Brain pericyte (primary cell): ENCODE measurements around the gene KLHDC10.
"Not testable (repeated sequence)": the region's sequence is repeated elsewhere in the genome, so short reads cannot be mapped to it uniquely, and the experiment has no call there.

ENCODE experiments used
- DNase-seq: peaks from one replicate; pipeline ENCODE4 v3.0.0-alpha.2; 2012; ENCODE audit warnings: low read depth, low spot score

Gene KLHDC10

DNA sequence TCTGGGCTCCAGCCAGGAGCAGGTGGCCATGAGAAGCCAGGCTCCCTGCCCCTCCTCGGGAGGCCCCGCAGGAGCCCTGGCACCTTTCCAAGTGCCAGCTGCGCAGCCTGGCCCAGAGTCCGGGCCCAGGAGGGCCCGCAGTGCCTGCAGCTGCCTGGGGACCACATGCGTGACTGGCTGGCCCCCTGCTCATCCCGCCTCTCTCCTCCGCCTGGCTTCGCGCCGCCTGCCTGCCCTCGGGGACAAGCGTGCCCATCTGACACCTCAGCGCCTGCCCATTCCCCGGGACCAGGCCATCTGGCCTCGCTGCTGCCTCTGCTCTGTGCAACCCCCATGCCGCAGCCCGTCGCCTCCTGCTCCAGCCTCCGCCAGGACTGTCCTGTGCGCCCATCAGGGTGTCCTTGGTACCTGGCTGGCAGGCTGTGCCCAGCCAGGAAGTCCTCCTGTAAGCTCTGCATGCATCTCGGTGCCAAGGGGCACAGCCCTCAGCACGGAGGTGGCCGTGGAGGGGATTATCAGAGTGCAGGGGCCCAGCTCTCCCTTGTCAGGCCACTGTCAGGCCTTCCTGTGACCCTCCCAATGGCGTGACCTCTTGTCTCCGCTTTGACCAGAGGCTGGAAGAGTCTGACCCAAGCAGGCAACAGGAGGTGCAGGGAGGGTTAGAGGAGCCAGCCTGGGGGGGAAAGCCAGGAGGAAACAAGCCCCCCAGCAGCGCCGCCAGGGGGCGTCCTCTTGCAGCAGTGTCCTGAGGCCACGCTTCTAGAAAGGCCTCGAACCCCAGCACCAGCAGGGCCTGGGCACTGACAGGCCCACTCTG is 84.4 kb downstream of the KLHDC10 start:
- DNase-seq: no peak

DNA sequence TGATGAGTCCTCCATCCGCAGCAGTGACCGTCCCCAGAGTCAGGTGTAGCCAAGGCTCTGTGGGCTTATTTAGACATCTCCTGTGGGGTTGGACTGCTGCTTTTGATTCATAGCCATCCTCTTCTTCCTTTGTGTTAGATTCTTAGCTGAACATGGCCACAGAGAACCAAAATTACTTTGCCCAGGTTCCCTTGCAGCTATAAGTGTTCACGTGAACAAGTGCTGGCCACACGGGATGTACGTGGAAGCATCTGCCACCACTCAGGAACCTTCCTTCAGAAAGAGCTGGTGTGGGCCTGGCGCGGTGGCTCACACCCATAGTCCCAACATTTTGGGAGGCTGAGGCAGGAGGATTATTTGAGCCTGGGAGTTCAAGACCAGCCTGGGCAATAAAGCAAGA is 85.8 kb downstream of the KLHDC10 start:
- DNase-seq: no peak

DNA sequence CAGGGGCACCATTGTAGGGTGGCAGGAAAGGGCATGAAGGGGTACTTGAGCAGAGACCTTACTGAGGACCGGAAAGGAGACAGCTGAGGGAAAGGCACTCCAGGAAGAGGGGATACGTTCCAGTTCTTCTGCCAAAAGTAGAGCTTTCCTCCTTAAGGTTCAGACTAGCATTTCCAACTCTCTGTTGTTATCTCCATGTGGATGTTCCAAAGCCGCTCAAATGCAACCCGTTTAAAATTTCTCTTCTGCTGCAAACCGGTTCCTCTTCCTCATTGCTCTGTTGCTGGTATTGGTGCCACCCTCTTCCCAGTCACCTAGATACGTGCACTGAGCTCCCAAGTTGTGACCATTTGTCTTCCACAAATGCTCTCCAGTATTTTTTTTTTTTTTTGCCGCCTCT is 87.4 kb downstream of the KLHDC10 start:
- no peak for DNase-seq

DNA sequence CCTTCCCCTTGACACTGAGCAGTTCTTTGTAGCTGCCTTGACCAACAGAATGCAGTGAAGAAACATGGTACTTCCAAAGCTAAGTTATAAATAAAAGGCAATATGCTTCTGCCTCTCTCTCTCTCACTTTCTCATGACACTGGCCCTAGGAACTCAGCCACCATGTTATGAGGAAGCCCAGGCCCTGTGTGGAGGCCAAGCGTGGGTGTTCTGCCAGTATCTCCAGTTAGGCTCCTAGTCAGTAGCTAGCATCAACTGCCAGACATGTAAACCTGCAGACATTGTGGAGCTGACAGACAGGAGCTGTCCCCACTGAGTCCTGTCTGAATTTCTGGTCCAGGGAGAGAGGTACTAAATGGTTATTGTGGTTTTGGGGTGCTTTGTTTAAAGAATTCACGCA is 89.7 kb downstream of the KLHDC10 start:
- no peak for DNase-seq

DNA sequence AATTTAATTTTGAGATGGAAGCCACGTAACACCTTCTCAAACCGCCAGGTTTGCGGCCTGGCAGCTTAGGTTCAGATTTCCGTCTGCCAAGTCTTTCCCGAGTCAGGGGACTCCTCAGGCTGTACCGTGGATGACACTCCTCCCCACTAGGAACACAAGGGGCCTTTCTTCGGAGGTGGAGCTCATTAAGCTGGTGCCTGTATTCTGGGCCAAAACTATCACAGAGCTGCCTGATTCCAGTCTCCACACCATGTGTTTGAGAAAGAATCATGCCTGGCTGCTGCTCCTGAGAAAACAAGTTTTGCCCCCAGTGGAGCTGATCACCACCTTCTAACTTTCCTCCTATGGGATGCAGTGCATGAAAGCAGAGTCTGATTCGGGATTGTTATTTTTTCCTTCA is 90.1 kb downstream of the KLHDC10 start:
- no peak for DNase-seq

DNA sequence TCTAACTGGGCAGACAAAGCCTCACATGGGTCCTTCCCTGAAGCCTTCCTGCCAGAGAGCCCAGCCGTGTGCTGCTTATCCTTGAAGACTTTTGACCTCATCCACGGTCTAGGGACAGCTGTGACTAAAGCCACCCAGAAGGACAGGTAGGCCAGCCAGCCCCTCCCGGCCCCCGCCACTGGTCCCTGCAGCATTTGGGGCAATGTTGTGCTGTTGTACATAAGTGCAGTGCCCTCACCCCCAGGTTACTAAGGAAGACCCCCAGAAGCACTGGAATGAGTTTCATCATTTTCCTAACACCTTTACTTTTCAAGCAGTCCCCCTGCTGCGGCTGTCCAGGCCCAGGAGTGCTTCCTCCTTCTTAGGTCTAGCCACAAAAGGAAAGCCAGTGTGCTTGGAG is 91.9 kb downstream of the KLHDC10 start:
- no peak for DNase-seq

DNA sequence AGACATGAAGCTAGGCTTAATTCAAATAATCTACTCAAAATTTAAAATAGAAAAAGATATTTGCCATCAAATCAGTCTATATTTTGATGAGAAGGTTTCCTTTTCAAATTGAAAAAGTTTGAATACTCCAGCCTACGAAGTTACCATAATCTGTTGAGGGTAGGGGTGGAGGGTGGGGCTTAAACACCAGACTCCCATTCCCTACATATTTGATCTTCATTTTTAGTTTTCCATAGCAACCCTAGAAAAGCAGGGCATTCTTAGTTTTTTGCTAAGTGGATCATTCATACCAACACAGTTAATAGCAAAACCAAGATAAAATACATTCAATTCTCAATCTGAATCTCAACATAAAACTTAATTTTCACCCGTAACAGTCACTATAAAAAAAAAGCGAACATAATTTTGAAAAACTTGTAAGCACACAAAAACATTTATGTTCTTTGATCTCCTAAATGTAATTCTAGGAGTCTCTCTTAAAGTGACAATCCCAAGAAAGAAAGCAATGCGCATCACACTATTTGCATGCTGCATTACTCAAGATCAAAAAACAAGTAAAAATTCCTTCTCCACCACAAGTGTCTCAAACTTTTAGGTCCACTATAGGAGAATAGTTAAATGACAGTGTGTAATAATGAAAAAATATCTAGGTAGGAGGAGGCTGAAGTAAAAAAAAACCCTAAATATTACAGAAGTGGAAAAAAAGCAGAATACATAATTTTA is 104.1 kb downstream of the KLHDC10 start:
- DNase-seq: no peak

DNA sequence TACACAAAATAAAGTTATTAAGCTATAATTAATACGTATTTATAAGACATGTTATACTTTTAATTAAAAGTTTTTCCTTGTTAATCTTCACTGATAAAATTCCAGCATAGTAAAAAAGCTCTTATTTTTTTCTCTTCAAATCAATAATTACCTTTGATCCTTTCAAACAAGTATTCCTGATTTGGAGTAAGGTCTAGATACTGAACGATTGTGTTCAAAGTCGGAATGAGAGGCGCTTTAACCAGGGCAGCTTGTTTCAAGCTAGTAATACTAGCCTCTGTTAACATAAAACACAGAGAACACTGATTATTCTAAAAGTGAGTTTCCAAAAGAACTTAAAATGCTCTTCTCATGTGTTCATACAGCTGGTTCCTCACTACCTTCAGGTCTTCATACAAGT is 107.9 kb downstream of the KLHDC10 start:
- no peak for DNase-seq

DNA sequence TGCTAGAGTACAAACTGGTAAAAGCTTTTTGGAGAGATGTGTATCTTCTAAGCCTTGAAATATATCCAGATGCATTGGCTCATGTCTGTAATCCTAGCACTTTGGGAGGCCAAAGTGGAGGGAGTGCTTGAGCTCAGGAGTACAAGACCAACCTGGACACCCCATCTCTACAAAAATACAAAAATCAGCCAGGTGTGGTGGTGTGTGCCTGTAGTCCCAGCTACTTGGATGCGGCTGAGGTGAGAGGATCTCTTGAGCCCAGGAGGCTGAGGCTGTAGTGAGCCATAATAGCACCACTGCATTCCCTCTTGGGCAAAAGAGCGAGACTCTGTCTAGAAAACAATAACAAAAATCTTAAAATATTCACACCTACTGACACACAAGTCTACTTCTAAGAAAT is 109.3 kb downstream of the KLHDC10 start:
- no peak for DNase-seq

DNA sequence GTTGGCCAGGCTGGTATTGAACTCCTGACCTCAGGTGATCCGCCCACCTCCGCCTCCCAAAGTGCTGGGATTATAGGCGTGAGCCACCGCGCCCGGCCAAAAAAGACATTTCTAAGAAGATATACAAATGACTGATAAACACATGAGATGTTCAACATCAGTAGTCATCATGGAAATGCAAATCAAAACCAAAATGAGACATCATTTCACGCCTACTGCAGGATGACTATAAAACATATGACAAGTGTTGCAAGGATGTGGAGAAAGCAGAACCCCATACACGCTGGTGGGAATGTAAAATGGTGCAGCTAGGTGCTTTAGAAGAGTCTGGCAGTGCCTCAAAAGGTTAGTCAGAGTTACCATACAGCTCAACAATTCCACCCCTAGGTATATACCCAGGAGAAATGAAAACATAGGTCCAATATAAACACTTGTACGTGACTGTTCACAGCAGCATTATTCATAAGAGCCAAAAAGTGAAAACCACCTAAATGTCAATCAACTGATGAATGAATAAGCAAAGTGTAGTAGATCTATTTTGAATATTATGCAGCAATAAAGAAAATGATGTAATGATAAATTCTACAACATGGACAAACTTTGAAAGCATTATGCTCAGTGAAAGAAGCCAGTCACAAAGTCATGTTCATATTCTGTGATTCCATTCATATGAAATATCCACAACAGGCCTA is 110.4 kb downstream of the KLHDC10 start:
- no peak for DNase-seq

DNA sequence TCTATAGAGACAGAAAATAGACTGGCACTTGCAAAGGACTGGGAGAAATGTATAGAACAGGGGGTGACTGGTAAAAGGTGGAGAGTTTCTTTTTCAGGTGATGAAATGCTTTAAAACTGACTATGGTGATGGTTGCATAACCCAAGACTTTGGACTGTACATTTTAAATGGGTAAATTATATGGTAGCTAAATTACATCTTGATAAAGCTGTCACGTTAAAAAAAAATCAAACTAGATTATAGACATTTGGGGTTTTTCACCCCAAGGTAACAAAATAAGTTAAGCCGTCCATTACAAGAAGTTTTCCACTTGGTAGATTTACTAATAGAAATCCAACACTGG is 110.9 kb downstream of the KLHDC10 start:
- no peak for DNase-seq

DNA sequence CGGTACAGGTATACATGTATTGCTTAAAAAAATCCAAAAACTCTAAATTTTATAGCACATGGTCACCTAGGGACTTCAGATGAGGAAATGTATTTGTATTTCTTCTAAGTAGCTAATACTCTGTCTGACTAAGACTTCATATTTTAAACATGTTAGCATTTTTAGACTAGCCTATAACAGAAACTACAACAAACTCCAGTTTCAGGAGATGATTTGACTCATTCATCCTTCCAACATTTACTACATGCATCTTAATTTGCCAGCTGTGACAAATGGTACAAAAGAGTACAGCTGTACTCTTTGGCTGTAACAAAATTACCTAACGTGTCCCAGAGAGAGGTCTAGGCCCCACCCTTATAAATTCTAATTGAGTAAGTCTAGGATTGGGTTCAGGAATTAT is 112.7 kb downstream of the KLHDC10 start:
- DNase-seq: no peak

DNA sequence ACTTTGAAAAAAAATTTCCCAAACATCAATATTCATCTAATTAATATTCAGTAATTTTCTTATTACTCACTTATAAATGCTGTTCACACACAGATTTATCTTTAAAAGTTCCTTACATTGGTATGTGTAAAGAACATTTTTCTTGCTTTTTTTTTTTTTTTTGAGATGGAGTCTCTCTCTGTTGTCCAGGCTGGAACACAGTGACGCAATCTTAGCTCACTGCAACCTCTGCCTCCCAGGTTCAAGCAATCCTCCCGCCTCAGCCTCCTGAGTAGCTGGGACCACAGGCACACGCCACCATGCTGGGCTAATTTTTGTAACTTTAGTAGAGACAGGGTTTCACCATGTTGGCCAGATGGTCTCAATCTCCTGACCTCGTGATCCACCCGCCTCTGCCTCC is 114.0 kb downstream of the KLHDC10 start:
- not testable (repeated sequence) for DNase-seq
